Placental pericyte (primary cell): ENCODE results near the gene PRAMEF2. TPM values are rescaled to one million over a fixed set of nuclear protein-coding genes. Genes with fewer than 3 reads are reported as not detected.

ENCODE experiments used
- total RNA-seq: library from RNA; depleted of rRNA; stranded (reverse); fragments of >200 nt; gene quantifications from 2 replicates; pipeline ENCODE4 v1.2.3, GENCODE V29; 2012

Gene PRAMEF2
- total RNA-seq = not detected in 2 replicates

GRCh38 chr1:12856786-12857185 lies at the start of gene PRAMEF2:
TSS of gene PRAMEF2 (plus strand) at chr1:12857086. CDS start at chr1:12859010, 1,924 bp downstream.

GRCh38 chr1:12831310-12831709 lies 25.6 kb upstream of the PRAMEF2 start, which contains the start of gene PRAMEF11:
TSS of gene PRAMEF11 (minus strand) at chr1:12831410. CDS start at chr1:12828789, 2,621 bp downstream.

GRCh38 chr1:12848620-12849019 lies 8.3 kb upstream of the PRAMEF2 start, which contains the start of gene HNRNPCL1:
TSS of gene HNRNPCL1 (minus strand) at chr1:12848720. CDS start at chr1:12848289, 431 bp downstream.

GRCh38 chr1:12886101-12886500 lies 29.2 kb downstream of the PRAMEF2 start, which contains the start of gene PRAMEF4:
TSS of gene PRAMEF4 (minus strand) at chr1:12886201. CDS start at chr1:12883394, 2,807 bp downstream.

GRCh38 chr1:12898170-12898569 lies 41.3 kb downstream of the PRAMEF2 start, which contains the start of gene PRAMEF10:
TSS of gene PRAMEF10 (minus strand) at chr1:12898270. CDS start at chr1:12895847, 2,423 bp downstream.

Other genes with a start within 250 kb of the PRAMEF2 start
- gene DHRS3, start 238.9 kb upstream of the PRAMEF2 start, total RNA-seq = 57.0 and 192 TPM in 2 replicates
- not detected in 2 replicates for gene AADACL4, start 213.0 kb upstream of the PRAMEF2 start, total RNA-seq
- not detected in 2 replicates for gene AADACL3, start 141.0 kb upstream of the PRAMEF2 start, total RNA-seq
- gene CFAP107, start 110.9 kb upstream of the PRAMEF2 start, total RNA-seq = not detected in 2 replicates
- not detected in 2 replicates for gene PRAMEF12, start 83.3 kb upstream of the PRAMEF2 start, total RNA-seq
- not detected in 2 replicates for gene PRAMEF1, start 65.7 kb upstream of the PRAMEF2 start, total RNA-seq
- not detected in 2 replicates for gene PRAMEF11, start 25.7 kb upstream of the PRAMEF2 start, total RNA-seq
- gene HNRNPCL1, start 8.4 kb upstream of the PRAMEF2 start, total RNA-seq = not detected in 2 replicates
- not detected in 2 replicates for gene PRAMEF4, start 29.1 kb downstream of the PRAMEF2 start, total RNA-seq
- not detected in 2 replicates for gene PRAMEF10, start 41.2 kb downstream of the PRAMEF2 start, total RNA-seq
- gene PRAMEF7, start 59.5 kb downstream of the PRAMEF2 start, total RNA-seq = not detected in 2 replicates
- gene PRAMEF6, start 90.5 kb downstream of the PRAMEF2 start, total RNA-seq = not detected in 2 replicates
- not detected in 2 replicates for gene PRAMEF27, start 199.5 kb downstream of the PRAMEF2 start, total RNA-seq
- gene HNRNPCL3, start 203.7 kb downstream of the PRAMEF2 start, total RNA-seq = not detected in 2 replicates
- gene PRAMEF25, start 213.7 kb downstream of the PRAMEF2 start, total RNA-seq = not detected in 2 replicates